Panc1 (cell line): ENCODE measurements around the gene ENOX1.

Experiments used
- POLR2AphosphoS5 ChIP-seq: IDR thresholded peaks from 2 replicates; pipeline ENCODE4 v1.6.1; 2012; ENCODE audit warnings: mild to moderate bottlenecking, low read depth, low read length, moderate library complexity
- TCF7L2 ChIP-seq: IDR thresholded peaks from 2 replicates; pipeline ENCODE4 v1.6.1; 2011; ENCODE audit warnings: mild to moderate bottlenecking, low read depth, low read length, inconsistent platforms
- TF ChIP-seq, protein P1 (sequence below), 2 experiments: IDR thresholded peaks; 2 replicates each; pipeline ENCODE4 v1.6.1; 2011 to 2012; ENCODE audit warnings: low read depth in 2 of 2, control low read depth in 1 of 2, low read length in 1 of 2, mild to moderate bottlenecking in 1 of 2, moderate library complexity in 1 of 2; ENCODE audit not compliant: insufficient read depth in 1 of 2
- TF ChIP-seq, protein P2 (sequence below): fragments of 450-650 bp; IDR thresholded peaks from 2 replicates; pipeline ENCODE4 v1.5.1; 2017; ENCODE audit warnings: mild to moderate bottlenecking

DNA sequence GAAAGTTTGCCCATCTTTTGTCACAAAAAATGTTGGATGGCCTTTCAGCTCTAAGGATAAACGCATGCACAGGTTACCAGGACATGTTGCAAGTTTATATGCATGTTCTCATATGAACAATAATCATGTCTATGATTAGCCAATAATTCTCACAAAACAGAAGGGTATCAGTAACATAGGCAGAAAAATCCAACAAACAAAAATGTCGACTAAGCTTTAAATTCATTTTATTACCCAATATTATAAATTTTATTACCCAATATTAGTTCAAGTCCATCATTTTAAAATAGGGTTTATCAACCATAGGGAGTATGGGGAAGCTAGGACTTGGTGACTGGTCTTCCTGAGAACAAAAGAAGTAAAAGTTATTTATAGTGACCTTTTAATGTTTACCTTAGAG, 93.1 kb downstream of the ENOX1 start:
- no peak for TF ChIP-seq TCF7L2
- TF ChIP-seq POLR2AphosphoS5, result no peak
- TF ChIP-seq, protein P1, sequence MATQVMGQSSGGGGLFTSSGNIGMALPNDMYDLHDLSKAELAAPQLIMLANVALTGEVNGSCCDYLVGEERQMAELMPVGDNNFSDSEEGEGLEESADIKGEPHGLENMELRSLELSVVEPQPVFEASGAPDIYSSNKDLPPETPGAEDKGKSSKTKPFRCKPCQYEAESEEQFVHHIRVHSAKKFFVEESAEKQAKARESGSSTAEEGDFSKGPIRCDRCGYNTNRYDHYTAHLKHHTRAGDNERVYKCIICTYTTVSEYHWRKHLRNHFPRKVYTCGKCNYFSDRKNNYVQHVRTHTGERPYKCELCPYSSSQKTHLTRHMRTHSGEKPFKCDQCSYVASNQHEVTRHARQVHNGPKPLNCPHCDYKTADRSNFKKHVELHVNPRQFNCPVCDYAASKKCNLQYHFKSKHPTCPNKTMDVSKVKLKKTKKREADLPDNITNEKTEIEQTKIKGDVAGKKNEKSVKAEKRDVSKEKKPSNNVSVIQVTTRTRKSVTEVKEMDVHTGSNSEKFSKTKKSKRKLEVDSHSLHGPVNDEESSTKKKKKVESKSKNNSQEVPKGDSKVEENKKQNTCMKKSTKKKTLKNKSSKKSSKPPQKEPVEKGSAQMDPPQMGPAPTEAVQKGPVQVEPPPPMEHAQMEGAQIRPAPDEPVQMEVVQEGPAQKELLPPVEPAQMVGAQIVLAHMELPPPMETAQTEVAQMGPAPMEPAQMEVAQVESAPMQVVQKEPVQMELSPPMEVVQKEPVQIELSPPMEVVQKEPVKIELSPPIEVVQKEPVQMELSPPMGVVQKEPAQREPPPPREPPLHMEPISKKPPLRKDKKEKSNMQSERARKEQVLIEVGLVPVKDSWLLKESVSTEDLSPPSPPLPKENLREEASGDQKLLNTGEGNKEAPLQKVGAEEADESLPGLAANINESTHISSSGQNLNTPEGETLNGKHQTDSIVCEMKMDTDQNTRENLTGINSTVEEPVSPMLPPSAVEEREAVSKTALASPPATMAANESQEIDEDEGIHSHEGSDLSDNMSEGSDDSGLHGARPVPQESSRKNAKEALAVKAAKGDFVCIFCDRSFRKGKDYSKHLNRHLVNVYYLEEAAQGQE (IDR thresholded peaks at IDR 0.05; ENCODE audit: insufficient read depth in 1 of 2, low read depth in 2 of 2, low read length in 1 of 2), result no peak
- TF ChIP-seq, protein P2, sequence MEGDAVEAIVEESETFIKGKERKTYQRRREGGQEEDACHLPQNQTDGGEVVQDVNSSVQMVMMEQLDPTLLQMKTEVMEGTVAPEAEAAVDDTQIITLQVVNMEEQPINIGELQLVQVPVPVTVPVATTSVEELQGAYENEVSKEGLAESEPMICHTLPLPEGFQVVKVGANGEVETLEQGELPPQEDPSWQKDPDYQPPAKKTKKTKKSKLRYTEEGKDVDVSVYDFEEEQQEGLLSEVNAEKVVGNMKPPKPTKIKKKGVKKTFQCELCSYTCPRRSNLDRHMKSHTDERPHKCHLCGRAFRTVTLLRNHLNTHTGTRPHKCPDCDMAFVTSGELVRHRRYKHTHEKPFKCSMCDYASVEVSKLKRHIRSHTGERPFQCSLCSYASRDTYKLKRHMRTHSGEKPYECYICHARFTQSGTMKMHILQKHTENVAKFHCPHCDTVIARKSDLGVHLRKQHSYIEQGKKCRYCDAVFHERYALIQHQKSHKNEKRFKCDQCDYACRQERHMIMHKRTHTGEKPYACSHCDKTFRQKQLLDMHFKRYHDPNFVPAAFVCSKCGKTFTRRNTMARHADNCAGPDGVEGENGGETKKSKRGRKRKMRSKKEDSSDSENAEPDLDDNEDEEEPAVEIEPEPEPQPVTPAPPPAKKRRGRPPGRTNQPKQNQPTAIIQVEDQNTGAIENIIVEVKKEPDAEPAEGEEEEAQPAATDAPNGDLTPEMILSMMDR, result no peak
